Measurements from ENCODE around the gene ADAMTS9.

The ADAMTS9 gene

DNA sequence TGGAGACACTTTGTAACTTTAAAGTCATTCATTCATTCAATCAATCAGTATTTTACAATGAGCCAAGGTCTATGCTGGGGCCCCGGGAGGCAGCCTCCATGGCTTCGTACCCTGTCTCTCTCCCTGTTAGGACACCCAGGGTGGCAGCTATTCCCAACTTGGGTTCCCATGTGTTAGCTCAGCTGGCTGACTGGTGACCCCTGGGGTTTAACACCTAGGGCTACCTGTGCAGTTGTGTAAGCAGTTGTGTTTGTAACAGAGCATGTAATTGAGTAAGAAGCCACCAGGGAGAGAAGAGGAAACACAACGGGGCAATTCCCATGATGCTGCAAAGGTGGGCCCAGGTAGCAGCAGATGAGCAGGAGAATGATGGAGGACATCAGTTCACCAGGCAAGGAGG is 132.4 kb downstream of the ADAMTS9 start:
- TF ChIP-seq, protein P1, sequence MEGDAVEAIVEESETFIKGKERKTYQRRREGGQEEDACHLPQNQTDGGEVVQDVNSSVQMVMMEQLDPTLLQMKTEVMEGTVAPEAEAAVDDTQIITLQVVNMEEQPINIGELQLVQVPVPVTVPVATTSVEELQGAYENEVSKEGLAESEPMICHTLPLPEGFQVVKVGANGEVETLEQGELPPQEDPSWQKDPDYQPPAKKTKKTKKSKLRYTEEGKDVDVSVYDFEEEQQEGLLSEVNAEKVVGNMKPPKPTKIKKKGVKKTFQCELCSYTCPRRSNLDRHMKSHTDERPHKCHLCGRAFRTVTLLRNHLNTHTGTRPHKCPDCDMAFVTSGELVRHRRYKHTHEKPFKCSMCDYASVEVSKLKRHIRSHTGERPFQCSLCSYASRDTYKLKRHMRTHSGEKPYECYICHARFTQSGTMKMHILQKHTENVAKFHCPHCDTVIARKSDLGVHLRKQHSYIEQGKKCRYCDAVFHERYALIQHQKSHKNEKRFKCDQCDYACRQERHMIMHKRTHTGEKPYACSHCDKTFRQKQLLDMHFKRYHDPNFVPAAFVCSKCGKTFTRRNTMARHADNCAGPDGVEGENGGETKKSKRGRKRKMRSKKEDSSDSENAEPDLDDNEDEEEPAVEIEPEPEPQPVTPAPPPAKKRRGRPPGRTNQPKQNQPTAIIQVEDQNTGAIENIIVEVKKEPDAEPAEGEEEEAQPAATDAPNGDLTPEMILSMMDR (conservative IDR thresholded peaks at IDR 0.05; ENCODE audit: control insufficient read depth, insufficient read depth, low read depth, low read length): no peak
- no peak overlapping the region for H3K4me3 ChIP-seq (ENCODE audit: control insufficient read depth, low read depth, low read length)
- no peak for DNase-seq (ENCODE audit: low read depth)

DNA sequence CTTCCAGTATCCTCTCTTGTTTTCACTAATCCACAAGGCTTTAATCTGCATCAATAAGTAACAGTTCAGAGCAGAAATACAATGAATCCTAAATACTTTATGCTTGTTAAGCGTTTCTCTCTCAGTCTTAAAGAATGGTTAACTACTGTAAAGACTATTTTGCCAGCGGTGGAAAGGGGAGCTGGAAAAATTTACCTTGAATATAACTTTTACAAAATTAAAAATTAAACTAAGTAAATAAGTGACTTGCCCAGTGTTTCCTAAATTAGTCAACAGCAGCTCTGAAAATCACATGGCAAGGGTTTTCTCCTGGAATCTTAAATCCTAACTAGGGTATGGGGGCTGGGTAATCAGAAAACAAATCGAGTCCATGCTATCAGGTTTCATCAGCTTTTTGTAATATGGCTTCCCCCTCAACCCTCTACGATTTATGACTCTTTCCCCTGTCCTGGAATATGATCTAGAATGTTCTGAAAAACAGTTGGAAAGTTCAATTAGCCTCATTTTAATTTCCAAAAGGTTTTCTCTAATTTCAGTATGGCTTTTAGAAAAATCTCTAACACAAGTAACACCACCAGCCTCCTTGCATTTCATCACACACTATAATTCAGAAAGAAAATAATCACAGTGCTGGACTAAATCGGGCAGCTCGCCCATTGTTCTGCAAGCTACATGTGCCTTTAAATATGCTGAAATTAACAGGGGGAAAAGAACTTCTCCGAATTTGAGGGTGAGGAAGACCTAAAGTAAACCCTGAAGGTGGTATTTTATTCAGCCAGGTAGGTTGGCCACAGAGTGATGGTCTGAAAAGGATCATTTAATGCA is 133.5 kb downstream of the ADAMTS9 start:
- H3K4me3 ChIP-seq (ENCODE audit: control insufficient read depth, low read depth, low read length): no peak overlapping the region
- TF ChIP-seq, protein P1 (conservative IDR thresholded peaks at IDR 0.05; ENCODE audit: control insufficient read depth, insufficient read depth, low read depth, low read length): no peak
- DNase-seq (ENCODE audit: low read depth): no peak

DNA sequence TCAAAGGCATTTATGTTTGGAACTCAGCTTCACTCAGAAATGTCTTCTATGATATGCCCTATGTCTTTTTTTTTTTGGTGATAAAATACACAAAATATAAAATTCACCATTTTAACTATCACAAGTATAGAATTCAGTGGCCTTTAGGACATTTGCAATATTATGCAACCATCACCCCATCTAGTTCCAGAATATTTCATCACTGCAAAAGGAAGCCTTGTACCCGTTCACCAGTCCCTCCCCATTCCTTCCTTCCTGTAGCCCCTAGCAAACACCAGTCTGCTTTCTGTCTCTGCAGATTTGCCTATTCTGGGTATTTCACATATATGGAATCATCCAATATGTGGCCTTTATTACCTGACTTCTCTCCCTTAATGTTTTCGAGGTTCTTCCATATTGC is 134.8 kb downstream of the ADAMTS9 start:
- TF ChIP-seq, protein P1 (conservative IDR thresholded peaks at IDR 0.05; ENCODE audit: control insufficient read depth, insufficient read depth, low read depth, low read length): no peak
- DNase-seq (ENCODE audit: low read depth): no peak
- H3K4me3 ChIP-seq (ENCODE audit: control insufficient read depth, low read depth, low read length): no peak overlapping the region

DNA sequence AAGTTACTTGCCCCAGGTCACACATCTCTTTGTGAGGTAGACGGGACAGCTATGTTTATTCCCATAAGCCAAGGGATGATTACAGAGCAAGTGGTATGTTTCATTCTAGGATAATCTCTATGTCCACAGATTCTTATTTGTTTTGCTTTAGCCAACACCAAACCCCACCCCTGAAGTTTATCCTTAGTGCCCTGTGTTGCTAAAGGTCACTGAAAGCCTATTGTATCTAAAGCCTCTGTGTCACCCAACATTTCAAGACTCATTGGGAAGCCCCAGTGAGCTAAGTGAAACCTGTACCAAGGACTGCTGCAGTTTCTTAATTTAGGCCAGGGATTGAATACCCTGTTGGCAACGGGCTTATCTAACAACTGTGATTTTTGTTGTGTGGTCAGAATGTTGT is 135.6 kb downstream of the ADAMTS9 start:
- TF ChIP-seq, protein P1 (conservative IDR thresholded peaks at IDR 0.05; ENCODE audit: control insufficient read depth, insufficient read depth, low read depth, low read length): no peak
- no peak overlapping the region for H3K4me3 ChIP-seq (ENCODE audit: control insufficient read depth, low read depth, low read length)
- no peak for DNase-seq (ENCODE audit: low read depth)

DNA sequence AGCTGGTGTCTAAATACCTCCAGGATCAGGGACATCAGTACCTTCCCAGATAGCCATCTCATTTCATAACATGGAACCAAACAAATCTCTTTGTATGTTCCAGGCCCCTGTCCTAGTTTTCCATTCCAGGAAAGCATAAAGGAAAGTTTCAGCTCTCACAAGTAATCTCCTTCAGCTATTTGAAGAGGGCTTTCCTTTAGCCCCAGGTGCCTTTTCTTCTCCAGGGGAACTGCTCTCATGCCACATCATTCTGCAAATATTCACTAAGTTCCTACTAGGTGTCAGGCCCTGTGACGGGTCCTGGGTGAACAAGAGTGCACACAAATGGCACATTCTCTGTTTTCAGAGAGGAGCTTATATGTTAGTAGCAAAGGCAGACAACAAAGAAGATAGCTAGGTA is 136.1 kb downstream of the ADAMTS9 start:
- DNase-seq (ENCODE audit: low read depth): no peak
- no peak overlapping the region for H3K4me3 ChIP-seq (ENCODE audit: control insufficient read depth, low read depth, low read length)
- TF ChIP-seq, protein P1 (conservative IDR thresholded peaks at IDR 0.05; ENCODE audit: control insufficient read depth, insufficient read depth, low read depth, low read length): no peak

DNA sequence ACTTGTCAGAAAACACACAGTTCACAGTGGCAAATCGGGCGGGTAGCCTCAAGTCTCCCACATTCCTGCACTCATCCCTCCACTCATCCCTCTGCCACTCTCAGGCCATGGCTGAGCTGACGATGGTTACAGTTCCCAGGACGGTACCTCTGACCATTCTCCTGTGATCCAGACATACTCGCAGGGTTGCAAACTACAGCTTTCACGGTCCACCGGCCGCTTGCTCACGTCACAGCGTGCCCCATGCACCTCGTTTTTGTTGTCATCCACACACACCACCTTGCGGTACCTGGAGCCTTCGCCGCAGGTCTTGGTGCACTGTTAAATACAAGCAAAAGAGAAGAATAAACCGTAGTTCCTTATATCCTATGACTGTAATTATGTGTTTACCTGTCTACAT is 137.1 kb downstream of the ADAMTS9 start:
- DNase-seq (ENCODE audit: low read depth): no peak
- no peak overlapping the region for H3K4me3 ChIP-seq (ENCODE audit: control insufficient read depth, low read depth, low read length)
- TF ChIP-seq, protein P1 (conservative IDR thresholded peaks at IDR 0.05; ENCODE audit: control insufficient read depth, insufficient read depth, low read depth, low read length): no peak
